Esophagus muscularis mucosa (tissue), 3 donors: Measurements from ENCODE around the gene USF1.

Experiments used
- CTCF ChIP-seq, 3 experiments: fragments of 200-600 bp in 2 of 3; fragments of 450-650 bp in 1 of 3; sonication (generic) in 2 of 3; IDR thresholded peaks; one replicate each; pipeline ENCODE4 v1.5.1; 2017 to 2019; ENCODE audit warnings: antibody characterized with exemption in 3 of 3, mild to moderate bottlenecking in 2 of 3, moderate library complexity in 1 of 3
- POLR2A ChIP-seq: fragments of 450-650 bp; IDR thresholded peaks from one replicate; pipeline ENCODE4 v1.6.1; 2017; ENCODE audit warnings: antibody characterized with exemption, moderate library complexity, mild to moderate bottlenecking, low read depth
- POLR2AphosphoS5 ChIP-seq, 2 donors: sonication (generic); formaldehyde crosslinking; IDR thresholded peaks; one replicate each; pipeline ENCODE4 v1.6.1; 2017; ENCODE audit warnings: antibody characterized with exemption in 2 of 2

- TF ChIP-seq CTCF (IDR thresholded peaks at IDR 0.05) (no peak), POLR2AphosphoS5 (IDR thresholded peaks at IDR 0.05) (no peak), POLR2A (no peak)
Observed at GRCh38 chr1:161013131-161013487, 32.7 kb downstream of the USF1 start.
